RPMI7951 (cell line): ENCODE data around the gene MCTS1. TPM values are rescaled to one million over a fixed set of nuclear protein-coding genes. Genes with fewer than 3 reads are reported as not detected.
"Not testable (repeated sequence)": the region's sequence is repeated elsewhere in the genome, so short reads cannot be mapped to it uniquely, and the experiment has no call there.

Experiments used
- DNase-seq: peaks from one replicate; pipeline ENCODE4 v3.0.0-alpha.2; 2012; ENCODE audit warnings: low read depth
- total RNA-seq: library from RNA; depleted of rRNA; stranded (reverse); fragments of >200 nt; shearing (Covaris generic); gene quantifications from 2 replicates; pipeline ENCODE4 v1.2.3, GENCODE V29; 2014; rRNA removed

Gene MCTS1
- 93.1 and 97.7 TPM in 2 replicates for total RNA-seq

- DNase-seq = peak; percentile 94
Measured at GRCh38 chrX:120603707-120604360, at the start of gene MCTS1. Gene MCTS1 (plus strand): TSS chrX:120604101. CDS start chrX:120604237, 136 bp downstream.

GRCh38 chrX:120556251-120556650 lies 47.6 kb upstream of the MCTS1 start:
- no peak for DNase-seq

GRCh38 chrX:120559804-120560203 lies 44.1 kb upstream of the MCTS1 start:
- no peak for DNase-seq

GRCh38 chrX:120560405-120560841 lies 43.5 kb upstream of the MCTS1 start:
- DNase-seq = peak; percentile 43

GRCh38 chrX:120560842-120561633 lies 42.9 kb upstream of the MCTS1 start, which contains the start of gene CUL4B:
Gene CUL4B (minus strand): TSS chrX:120560962. CDS start chrX:120560638, 324 bp downstream.
- peak; percentile 91 for DNase-seq

- DNase-seq = no peak
Measured at GRCh38 chrX:120561634-120562568, 42.0 kb upstream of the MCTS1 start.

GRCh38 chrX:120562569-120562926 lies 41.4 kb upstream of the MCTS1 start:
- no peak for DNase-seq

GRCh38 chrX:120564925-120565324 lies 39.0 kb upstream of the MCTS1 start:
- no peak for DNase-seq

- DNase-seq = no peak
Measured at GRCh38 chrX:120566817-120567216, 37.1 kb upstream of the MCTS1 start.

GRCh38 chrX:120568035-120568434 lies 35.9 kb upstream of the MCTS1 start:
- no peak for DNase-seq

GRCh38 chrX:120568609-120569008 lies 35.3 kb upstream of the MCTS1 start:
- no peak for DNase-seq

GRCh38 chrX:120570011-120570600 lies 33.8 kb upstream of the MCTS1 start:
- no peak for DNase-seq

- DNase-seq = not testable (repeated sequence)
Measured at GRCh38 chrX:120573806-120574205, 30.1 kb upstream of the MCTS1 start.

- no peak for DNase-seq
Measured at GRCh38 chrX:120575379-120576114, 28.4 kb upstream of the MCTS1 start.

- DNase-seq = no peak
Measured at GRCh38 chrX:120585702-120586101, 18.2 kb upstream of the MCTS1 start.

GRCh38 chrX:120604361-120604782 lies 471 bp downstream of the MCTS1 start:
- DNase-seq = peak; percentile 45

- DNase-seq = no peak
Measured at GRCh38 chrX:120612086-120612485, 8.2 kb downstream of the MCTS1 start.

- DNase-seq = no peak
Measured at GRCh38 chrX:120614816-120615215, 10.9 kb downstream of the MCTS1 start.

- peak; percentile 45 for DNase-seq
Measured at GRCh38 chrX:120617996-120618630, 14.2 kb downstream of the MCTS1 start.

GRCh38 chrX:120625371-120625770 lies 21.5 kb downstream of the MCTS1 start:
- no peak for DNase-seq
